SK-N-SH treated with all-trans-retinoic acid at 6 μM for 48 hours (cell line): Measurements from ENCODE around the gene GRK1.

Source experiments
- BACH2 ChIP-seq: fragments of 250-450 bp; sonication (Bioruptor Pico); IDR thresholded peaks from 2 replicates; pipeline ENCODE4 v1.9.0; 2021; ENCODE audit warnings: mild to moderate bottlenecking, borderline replicate concordance
- GLIS3 ChIP-seq: fragments of 250-450 bp; sonication (Bioruptor Pico); IDR thresholded peaks from 2 replicates; pipeline ENCODE4 v1.5.0; 2020; ENCODE audit warnings: mild to moderate bottlenecking, moderate library complexity
- ISL1 ChIP-seq: fragments of 250-450 bp; sonication (Bioruptor Pico); IDR thresholded peaks from 2 replicates; pipeline ENCODE4 v2.1.2; 2022; ENCODE audit warnings: mild to moderate bottlenecking, moderate library complexity
- OSR1 ChIP-seq: fragments of 250-450 bp; sonication (Bioruptor Pico); IDR thresholded peaks from 2 replicates; pipeline ENCODE4 v1.8.0; 2022; ENCODE audit warnings: moderate library complexity, mild to moderate bottlenecking, inconsistent platforms
- TSHZ2 ChIP-seq: fragments of 250-450 bp; sonication (Bioruptor Pico); IDR thresholded peaks from 2 replicates; pipeline ENCODE4 v1.5.0; 2020; ENCODE audit warnings: mild to moderate bottlenecking, moderate library complexity
- ZFP3 ChIP-seq: fragments of 250-450 bp; sonication (Bioruptor Pico); IDR thresholded peaks from 2 replicates; pipeline ENCODE4 v1.5.0; 2020; ENCODE audit warnings: mild to moderate bottlenecking, moderate library complexity
- ZNF70 ChIP-seq: fragments of 450-650 bp; formaldehyde crosslinking; IDR thresholded peaks from 2 replicates; pipeline ENCODE4 v1.5.0; 2020; ENCODE audit warnings: mild to moderate bottlenecking, moderate library complexity
- ZNF8 ChIP-seq: fragments of 450-650 bp; formaldehyde crosslinking; IDR thresholded peaks from 2 replicates; pipeline ENCODE4 v1.5.0; 2020; ENCODE audit warnings: mild to moderate bottlenecking, moderate library complexity
- TF ChIP-seq, protein P1 (sequence below): fragments of 250-450 bp; sonication (Bioruptor Pico); IDR thresholded peaks from 2 replicates; pipeline ENCODE4 v1.5.1; 2020; ENCODE audit warnings: low read depth, mild to moderate bottlenecking, moderate library complexity
- TF ChIP-seq, protein P2 (sequence below): fragments of 250-450 bp; sonication (Bioruptor Pico); IDR thresholded peaks from 2 replicates; pipeline ENCODE4 v1.8.0; 2020; ENCODE audit warnings: mild to moderate bottlenecking, moderate library complexity, borderline replicate concordance
- TF ChIP-seq, protein P3 (sequence below): fragments of 250-450 bp; sonication (Bioruptor Pico); IDR thresholded peaks from 2 replicates; pipeline ENCODE4 v1.5.1; 2021; ENCODE audit warnings: mild to moderate bottlenecking, moderate library complexity

DNA sequence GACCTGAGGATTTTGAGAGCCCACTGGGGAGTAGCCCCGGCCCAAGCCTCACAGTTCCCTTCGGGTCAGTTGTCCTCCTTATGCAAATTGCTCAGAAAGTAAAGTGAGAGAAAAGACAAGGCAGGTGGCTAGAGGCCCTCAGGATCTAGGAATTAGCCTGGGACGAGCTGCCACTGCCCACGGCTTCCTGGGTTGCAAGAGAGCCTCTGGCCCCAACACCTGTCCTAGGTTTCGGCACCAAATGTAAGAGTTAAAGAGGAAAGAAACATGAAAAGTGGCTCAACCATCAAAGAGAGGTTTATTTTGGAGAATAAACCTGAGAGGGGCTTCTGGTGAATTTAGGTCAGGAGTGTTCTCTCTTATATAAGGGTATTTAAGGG, 117.6 kb downstream of the GRK1 start:
- TF ChIP-seq ZNF70 (CRISPR knock-in tag), result no peak
- TF ChIP-seq, protein P1, sequence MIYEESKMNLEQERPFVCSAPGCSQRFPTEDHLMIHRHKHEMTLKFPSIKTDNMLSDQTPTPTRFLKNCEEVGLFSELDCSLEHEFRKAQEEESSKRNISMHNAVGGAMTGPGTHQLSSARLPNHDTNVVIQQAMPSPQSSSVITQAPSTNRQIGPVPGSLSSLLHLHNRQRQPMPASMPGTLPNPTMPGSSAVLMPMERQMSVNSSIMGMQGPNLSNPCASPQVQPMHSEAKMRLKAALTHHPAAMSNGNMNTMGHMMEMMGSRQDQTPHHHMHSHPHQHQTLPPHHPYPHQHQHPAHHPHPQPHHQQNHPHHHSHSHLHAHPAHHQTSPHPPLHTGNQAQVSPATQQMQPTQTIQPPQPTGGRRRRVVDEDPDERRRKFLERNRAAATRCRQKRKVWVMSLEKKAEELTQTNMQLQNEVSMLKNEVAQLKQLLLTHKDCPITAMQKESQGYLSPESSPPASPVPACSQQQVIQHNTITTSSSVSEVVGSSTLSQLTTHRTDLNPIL (CRISPR knock-in tag), result no peak
- no peak for TF ChIP-seq ISL1 (CRISPR knock-in tag)
- TF ChIP-seq, protein P2, sequence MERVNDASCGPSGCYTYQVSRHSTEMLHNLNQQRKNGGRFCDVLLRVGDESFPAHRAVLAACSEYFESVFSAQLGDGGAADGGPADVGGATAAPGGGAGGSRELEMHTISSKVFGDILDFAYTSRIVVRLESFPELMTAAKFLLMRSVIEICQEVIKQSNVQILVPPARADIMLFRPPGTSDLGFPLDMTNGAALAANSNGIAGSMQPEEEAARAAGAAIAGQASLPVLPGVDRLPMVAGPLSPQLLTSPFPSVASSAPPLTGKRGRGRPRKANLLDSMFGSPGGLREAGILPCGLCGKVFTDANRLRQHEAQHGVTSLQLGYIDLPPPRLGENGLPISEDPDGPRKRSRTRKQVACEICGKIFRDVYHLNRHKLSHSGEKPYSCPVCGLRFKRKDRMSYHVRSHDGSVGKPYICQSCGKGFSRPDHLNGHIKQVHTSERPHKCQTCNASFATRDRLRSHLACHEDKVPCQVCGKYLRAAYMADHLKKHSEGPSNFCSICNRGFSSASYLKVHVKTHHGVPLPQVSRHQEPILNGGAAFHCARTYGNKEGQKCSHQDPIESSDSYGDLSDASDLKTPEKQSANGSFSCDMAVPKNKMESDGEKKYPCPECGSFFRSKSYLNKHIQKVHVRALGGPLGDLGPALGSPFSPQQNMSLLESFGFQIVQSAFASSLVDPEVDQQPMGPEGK (CRISPR knock-in tag), result no peak
- no peak for TF ChIP-seq GLIS3
- TF ChIP-seq BACH2 (CRISPR knock-in tag), result no peak
- no peak for TF ChIP-seq ZFP3 (CRISPR knock-in tag)
- no peak for TF ChIP-seq TSHZ2 (CRISPR knock-in tag)
- no peak for TF ChIP-seq ZNF8 (CRISPR knock-in tag)
- TF ChIP-seq OSR1 (CRISPR knock-in tag), result no peak
- TF ChIP-seq, protein P3, sequence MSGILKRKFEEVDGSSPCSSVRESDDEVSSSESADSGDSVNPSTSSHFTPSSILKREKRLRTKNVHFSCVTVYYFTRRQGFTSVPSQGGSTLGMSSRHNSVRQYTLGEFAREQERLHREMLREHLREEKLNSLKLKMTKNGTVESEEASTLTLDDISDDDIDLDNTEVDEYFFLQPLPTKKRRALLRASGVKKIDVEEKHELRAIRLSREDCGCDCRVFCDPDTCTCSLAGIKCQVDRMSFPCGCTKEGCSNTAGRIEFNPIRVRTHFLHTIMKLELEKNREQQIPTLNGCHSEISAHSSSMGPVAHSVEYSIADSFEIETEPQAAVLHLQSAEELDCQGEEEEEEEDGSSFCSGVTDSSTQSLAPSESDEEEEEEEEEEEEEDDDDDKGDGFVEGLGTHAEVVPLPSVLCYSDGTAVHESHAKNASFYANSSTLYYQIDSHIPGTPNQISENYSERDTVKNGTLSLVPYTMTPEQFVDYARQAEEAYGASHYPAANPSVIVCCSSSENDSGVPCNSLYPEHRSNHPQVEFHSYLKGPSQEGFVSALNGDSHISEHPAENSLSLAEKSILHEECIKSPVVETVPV, result no peak
